HG03378 (cell line): Measurements from ENCODE around the gene TXNDC11.

ENCODE experiments used
- ATAC-seq: cut with Tn5 transposase; IDR thresholded peaks from one replicate; pipeline ENCODE4 v1.9.1; 2021; ENCODE audit warnings: mild to moderate bottlenecking, moderate library complexity; ENCODE audit not compliant: unreplicated experiment

Gene TXNDC11

DNA sequence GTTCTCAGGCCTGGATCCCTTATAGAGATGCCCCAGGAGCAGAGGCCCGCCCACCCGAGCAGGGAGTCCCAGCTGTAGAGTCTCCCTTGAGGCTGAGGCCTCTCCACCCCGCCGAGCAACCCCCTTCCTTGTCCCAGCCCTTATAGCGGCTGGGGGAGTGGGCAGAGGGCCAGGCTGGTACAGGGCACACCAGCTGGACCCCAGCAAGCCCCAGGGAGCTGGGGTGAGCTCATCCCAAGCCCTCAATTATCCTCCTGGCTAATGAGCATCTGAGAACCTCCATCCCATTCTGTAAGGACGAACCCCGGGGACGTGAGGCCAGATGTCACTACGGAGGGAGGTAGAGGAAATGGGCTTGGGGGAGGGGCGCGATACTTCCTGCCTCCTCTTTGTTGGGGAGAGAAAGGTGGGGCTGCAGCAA lies 77.6 kb downstream of the TXNDC11 start:
- no peak for ATAC-seq

DNA sequence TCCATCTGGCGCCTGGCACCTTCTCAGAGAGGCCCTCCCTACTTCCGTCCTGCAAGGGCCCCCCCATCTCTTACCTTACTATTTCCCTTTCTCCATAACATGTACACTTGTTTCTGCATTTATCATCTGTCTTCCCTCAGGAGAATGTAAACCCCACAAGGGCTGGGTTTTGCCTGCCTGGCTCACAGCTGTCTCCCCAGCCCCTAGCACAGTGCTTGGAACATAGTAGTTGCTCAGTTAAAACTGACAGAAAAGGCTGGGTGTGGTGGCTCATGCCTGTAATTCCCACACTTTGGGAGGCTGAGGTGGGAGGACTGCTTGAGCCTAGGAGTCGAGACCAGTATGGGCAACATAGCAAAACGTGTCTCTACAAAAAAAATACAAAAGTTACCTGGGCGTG lies 80.1 kb downstream of the TXNDC11 start:
- ATAC-seq = no peak

DNA sequence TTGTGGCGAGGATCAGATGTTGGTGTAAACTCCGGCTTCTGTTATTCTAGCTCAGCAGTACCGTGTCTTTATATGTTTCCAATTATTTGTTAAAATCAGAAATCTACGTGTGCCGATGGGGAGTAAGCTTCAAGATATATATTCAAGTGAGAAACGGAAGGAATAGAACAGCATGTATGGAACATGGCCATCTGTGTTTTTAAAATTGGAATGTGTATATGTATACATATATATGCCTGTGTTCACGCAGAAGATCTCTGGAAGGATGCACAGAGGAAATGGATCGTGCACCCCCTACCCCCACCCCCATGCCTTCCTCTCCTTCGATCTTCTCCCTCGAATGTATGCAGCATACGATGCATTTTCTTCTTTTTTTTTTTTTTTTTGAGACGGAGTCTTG lies 82.1 kb downstream of the TXNDC11 start:
- no peak for ATAC-seq

DNA sequence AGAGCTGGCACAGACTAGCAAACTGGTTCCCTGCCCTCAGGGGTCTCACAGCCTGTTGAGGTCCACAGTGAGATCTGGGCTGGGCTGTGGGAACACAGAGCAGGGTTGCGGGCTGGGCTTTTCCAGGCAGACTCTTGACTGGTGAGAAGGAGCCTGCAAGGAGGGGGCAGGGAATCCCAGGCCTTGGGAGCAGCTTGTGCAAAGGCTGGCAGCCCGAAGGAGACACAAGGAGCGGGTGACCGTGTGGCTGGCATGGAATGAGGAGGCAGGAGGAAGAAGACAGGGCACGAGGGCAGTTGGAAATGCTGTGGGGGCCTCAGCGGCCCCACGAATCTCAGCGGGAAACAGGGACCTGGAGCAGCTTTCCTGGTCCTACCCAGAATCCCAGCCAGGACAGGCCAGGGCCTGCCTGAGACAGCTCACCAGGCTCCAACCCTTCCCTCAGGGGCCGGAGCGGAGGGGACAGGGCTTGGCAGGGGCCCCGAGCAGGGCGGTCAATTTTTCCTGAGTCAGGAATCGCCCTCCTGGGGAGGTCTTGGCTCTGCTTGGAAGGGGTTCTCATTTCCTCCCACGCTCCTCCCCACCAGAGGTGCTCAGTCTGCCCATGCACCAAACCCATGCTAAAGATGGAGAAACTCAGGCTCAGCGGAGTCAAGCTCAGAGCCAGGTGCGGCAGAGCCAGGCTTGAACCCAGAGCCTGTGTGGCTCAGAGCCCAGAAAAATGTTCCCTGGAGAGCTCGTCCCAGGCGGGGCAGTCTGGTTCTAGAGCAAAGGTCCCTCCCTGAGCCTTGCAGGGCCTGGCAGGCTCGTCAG lies 83.6 kb downstream of the TXNDC11 start:
- no peak for ATAC-seq

DNA sequence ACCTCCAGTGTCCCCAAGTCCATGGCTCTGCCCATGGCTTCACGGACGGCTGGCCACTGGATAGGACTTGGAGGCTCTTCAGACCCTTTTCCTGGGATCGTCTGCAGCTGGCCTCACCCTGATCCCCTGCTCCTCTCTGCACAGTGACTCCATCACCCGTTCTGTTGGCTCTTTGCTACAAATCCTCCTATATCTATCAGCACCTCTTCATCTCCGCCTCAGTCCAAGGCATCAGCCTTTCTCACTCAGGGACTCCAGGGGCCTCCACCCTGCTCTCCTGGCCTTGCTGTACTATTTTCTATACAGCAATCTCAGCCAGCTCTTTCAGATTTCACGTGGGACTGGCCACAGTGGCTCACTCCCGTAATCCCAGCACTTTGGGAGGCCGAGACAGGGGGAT lies 85.1 kb downstream of the TXNDC11 start:
- ATAC-seq = no peak

DNA sequence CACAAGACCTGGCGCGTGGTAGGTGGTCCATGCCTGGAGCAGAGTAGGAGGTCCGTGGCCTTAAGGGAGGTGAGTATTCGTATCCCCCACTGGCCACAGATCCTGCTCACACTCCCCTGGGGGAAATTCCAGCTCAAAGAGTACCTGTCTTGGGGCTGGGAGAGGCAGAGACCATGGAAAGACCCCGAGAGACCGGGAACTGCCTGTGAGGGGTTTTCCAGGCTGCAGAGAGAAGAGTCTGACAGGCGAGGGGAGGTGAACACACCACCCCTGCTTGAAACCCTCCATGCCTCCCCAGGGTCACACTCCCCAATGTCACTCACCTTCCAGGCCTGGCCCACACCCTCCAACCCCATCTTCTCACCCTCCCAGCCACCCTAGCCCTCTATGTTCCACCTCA lies 87.0 kb downstream of the TXNDC11 start:
- no peak for ATAC-seq

DNA sequence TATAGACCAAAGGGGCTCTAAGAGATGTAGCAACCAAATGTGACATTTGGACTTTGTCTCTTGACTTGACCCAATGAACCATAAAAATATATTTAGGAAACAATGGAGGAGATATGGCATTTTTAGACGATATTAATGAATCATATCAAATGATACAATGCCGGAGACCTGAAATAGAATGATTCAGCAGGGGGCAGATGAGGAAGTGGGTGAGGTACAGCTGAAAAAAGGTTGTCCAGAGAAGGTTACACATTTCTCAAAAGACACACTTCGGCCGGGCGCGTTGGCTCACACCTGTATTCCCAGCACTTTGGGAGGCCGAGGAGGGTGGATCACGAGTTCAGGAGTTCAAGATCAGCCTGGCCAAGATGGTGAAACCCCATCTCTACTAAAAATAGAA lies 90.9 kb downstream of the TXNDC11 start:
- ATAC-seq = no peak

DNA sequence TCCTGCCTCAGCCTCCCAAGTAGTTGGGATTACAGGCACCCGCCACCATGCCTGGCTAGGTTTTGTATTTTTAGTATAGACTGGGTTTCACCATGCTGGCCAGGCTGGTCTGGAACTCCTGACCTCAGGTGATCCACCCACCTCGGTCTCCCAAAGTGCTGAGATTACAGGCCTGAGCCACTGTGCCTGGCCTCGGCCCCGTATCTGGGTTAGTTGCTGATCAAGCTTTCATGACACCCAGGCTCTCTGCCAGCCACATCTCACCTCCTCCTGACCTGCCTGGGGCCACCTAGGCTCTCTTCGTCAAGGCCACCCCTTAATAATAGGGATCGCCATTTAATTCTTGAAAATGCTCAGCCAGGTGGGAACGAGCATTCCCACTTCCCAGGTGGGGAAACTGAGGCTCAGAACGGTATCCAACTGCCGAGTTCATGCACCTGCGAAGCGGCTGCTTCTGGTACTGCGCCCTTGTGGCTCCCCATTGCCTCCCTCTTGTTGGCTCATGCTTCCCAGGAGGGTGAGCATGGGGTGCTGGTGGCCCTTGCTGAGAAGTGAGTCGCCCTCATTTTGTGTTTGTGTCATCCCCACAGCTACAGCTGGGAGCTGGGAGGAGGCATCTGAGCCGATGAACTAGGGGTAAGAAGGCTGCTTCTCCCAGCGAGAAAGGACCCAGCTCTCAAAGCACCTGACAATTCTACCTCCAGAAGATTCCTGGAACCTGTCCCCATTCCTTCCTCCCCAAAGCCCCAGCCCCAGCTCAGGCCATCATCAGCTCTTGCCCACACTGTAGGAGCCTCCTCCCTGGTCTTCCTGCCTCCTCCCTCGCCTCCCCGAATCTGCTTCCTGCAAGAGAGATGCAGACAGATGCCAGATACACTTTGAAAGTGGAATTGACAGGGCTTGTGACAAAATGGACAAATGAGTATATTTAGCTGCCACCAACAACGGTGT lies 91.7 kb downstream of the TXNDC11 start:
- no peak for ATAC-seq

DNA sequence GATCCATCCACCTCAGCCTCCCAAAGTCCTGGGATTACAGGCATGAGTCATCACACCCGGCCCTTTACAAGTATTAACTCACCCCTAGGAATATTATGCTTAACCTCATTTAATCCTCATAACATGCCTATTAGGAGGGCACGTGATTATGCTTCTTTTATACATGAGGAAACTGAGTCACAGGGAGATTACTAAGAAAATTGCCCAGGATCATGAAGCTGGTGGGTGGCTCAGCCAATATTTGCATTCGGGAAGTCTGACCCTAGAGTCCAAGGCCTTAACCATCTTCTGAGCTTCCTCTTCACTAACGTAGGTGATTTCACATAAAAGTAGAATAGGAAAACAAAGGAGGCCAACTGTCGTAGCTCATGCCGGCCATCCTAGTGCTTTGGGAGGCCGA lies 93.4 kb downstream of the TXNDC11 start:
- no peak for ATAC-seq

DNA sequence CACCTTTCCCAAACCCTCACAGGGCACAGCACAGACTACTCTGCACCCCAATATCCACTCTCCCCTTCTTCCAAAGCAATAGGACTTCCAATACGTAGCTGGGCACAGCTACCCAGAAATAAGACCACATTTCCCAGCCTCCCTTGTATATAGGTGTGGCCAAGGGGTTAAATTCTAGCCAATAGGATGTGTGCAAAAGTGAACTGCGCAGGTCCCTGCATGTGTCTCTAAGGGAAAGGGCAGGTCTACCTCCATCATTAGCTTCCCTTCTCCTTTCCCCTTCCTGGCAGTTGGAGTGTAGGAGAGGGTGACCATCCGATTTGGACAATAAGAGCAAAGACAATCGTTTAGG lies 99.9 kb downstream of the TXNDC11 start:
- ATAC-seq = no peak

DNA sequence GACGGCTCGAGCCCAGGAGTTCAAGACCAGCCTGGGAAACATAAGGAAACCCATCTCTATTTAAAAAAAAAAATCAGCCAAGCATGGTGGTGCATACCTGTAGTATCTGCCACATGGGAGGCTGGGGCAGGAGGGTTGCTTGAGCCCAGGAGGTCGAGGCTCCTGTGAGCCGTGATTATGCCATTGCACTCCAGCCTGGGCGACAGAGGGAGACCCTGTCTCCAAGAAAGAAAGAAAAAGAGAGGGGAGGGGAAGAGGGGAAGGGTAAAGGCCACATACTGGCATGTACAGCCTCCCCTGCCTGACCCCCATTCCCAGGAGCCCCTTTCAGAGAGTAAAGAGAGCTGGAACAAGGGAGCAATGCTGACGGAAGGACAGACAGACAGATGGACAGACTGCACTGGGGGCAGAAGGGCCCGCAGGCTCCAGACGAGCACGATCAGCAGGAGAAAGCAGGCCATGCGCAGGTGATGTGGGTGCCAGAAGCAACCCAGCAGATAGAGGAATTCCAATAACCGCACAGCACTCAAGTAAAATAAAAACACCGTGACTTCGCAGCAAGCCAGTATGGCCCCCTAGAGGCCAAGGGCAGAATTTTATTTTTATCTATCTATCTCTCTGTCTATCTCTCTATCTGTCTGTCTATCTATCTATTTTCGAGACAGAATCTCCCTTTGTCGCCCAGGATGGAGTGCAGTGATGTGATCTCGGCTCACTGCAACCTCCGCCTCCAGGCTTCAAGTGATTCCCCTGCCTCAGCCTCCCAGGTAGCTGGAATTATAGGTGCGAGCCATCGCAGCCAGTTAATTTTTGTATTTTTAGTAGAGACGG lies 101.5 kb downstream of the TXNDC11 start:
- ATAC-seq = no peak

DNA sequence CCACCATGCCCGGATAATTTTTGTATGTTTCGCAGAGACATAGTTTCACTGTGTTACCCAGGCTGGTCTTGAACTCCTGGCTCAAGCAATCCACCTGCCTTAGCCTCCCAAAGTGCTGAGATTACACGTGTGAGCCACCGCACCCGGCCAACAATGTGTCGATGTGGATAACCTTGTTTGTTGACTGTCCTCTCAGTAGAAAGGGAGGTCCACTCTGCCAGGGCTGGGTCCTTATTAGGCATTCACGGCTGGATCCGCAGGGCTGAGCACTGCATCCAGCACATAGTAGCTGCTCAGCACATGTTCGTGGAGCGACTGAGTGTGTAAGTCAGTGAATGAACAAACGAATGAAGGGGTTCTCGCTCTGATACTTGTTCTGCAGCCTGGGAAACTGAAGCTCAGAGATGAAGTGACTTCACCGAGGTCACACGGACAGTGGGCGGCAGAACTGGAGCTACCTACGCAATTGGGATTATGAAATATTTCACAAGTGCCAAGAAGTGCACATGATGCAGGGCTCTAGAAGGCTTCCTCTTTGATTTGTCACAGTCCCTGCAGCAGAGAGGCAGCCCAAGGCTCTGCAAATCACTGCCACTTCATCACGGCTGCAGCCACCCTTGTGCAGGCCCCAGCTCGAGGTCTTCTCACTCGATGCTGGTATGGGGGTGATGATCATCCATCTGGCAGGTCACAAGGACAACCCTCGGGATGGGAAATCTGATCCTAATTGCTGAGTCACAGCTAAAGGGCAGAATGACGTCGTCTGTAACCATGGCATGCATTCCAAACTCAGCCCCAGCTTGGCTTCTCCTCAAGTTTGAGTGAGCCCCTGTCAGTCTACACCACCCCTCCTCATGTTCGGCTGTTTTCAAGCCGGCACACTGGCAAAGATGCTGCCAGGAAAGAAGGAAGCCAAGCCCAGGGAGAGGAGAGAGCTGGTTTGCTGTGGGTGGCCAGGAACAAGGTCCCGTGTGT lies 102.4 kb downstream of the TXNDC11 start:
- no peak for ATAC-seq

DNA sequence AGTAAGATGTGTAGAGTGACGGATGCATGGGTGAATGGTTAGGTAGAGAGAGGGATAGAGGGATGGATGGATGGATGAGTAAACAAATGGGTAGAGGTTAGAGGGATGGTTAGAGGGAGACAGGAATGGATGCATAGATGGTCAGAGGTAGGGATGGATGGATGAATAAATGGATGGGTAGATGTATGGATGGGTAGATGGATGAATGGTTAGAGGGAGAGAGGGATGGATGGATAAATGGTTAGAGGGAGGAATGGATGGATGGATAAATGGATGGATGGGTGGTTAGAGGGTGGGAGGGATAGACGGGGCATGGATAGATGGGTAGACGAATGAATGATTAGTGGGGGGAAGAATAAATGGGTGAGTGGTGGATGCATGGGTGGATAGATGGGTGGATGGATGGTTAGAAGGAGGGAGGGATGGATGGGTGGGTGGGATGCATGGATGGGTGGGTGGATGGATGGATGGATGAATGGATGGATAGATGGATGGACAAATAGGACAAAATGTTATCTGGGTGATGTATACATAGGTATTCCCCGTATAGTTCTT lies 103.6 kb downstream of the TXNDC11 start:
- ATAC-seq = no peak

DNA sequence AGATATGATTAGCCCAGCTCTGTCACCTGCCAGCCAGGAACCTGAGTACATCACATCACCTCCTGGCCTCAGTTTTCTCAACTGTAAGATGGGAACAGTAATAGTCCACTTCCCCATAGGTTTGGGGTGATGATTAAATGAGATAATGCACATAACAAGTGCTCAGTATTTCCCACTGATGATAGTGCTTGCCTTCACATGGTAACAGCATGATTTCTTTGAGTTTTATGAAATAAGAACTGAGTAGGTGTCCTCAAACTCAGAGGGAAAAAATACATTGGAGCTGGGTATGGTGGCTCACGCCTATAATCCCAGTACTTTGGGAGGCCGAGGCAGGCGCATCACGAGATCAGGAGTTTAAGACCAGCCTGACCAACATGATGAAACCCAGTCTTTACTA lies 104.5 kb downstream of the TXNDC11 start:
- ATAC-seq = no peak

DNA sequence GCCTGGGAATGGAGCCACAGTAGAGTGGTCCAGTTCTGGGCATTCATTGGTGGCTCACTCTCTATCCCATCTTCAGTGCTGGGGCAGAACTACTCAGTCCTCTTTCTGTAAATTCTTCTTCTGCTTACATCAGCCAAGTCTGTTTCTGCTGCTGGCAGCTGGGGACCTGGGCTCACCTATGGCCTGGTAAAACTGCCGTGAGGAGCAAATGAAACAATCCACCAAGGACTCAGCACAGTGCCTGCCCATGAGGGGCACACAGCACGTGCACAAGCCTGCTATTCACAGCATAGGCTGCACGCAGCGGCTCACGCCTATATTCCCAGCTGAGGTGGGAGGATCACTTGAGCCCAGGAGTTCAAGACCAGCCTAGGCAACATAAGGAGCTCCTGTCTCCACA lies 105.3 kb downstream of the TXNDC11 start:
- no peak for ATAC-seq

DNA sequence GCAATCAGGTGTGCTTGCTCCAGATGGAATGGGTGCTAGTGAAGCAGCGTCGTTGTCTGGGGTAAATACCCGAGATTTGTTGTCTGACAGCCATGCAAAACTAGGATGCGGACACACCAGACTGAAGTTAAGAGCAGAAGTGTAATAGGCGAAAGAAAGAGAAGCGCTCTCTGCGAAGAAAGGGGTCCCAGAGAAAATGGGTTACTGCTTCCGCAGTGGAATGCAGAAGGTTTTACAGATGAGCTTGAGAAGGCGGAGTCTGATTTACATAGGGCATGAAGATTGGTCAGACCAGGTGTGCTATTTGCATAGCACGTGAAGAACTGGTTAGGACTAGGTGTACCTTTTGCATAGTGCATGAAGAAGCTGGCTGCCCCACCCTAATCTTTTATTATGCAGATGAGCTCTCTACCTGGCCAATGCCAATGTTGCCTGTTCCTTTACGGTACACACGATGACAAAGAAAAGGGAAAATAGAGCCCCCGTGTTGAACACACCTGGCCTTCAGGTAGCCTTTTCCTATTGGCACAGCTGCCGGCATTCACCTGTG lies 106.4 kb downstream of the TXNDC11 start:
- ATAC-seq = no peak

DNA sequence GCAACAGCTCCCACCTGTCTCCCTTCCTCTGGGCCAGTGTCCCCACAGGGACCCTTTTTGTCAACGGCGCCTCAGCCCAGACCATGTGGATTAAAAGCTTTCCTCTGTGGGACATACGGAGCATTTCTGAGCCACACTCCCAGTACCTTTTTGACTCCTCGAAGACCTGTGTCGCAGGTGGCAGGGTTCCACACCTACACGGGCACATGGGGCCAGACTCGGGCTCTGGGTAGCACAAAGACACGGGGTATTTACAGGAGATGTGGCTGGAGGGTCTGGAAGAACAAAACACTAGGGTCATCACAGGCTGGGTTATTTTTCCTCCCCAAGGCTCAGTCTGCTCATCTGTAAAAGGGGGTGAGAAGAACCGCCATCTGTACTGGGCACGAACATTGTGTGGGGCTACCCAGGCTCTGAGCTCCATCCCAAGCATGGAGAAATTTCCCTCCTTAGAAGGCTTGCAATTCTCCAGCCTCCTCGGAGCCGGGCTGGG lies 106.9 kb downstream of the TXNDC11 start:
- no peak for ATAC-seq

DNA sequence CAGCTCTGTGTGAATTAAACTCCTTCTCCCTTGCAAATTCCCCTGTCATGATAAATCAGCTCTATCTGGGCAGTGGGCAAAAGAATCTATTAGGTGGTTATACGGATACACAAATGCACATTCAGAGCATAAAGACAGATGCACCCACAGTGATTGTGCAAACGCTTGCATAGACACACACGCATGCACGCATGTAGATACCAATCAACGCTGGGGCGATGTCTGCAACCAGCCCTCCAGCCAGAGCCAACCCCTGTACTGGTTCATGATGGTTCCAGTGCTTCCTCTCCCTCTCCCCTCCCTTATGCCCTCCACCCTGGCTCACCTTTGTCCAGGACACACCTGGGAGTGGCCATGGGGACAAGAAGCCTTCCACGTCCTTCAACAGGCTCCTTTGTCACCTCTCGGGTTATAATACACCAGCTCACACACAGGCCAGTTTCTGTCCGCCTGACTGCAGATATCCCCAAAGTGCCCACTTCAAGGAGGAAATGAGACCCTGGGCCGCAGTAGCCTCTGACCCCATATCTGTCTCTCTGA lies 107.5 kb downstream of the TXNDC11 start:
- ATAC-seq = no peak

DNA sequence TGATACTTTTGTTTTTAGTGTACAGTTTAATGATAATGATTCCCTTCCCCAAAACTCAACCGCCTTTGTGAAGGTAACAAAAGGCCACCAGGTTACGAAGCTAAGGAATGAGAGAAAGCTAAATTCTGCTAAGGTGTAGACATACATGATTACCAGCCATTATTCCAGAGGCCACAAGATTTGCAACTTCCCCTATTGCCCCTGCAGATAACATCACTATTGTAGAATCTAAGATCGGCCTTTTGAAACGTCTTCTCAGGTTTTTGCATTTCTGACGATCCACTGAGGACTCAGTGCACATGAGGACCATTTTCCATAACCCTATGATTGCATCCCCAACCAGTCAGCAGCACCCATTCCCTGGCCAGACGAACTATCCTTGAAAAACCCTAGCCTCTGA lies 108.3 kb downstream of the TXNDC11 start:
- ATAC-seq = no peak
